ENCODE measurements around the gene SLC4A9.

- TF ChIP-seq CTCF (IDR thresholded peaks at IDR 0.05) (no peak), EP300 (IDR thresholded peaks at IDR 0.05; ENCODE audit: low read depth) (no peak)
Observed at GRCh38 chr5:140420226-140420570, 60.2 kb downstream of the SLC4A9 start.

Measured in transverse colon (tissue), 3 donors.